Thyroid gland (tissue), 4 donors: ENCODE results near the gene FGR.

Experiments used
- CTCF ChIP-seq, 6 experiments: fragments of 200-600 bp in 3 of 6; fragments of 450-650 bp in 3 of 6; sonication (generic) in 3 of 6; IDR thresholded peaks; one replicate each; pipeline ENCODE4 v1.5.1; 2016 to 2019; ENCODE audit warnings: antibody characterized with exemption in 6 of 6, mild to moderate bottlenecking in 2 of 6, inconsistent platforms in 1 of 6, moderate library complexity in 1 of 6
- POLR2A ChIP-seq, 2 donors: fragments of 450-650 bp; IDR thresholded peaks; one replicate each; pipeline ENCODE4 v1.6.1; 2017; ENCODE audit warnings: antibody characterized with exemption in 2 of 2, mild to moderate bottlenecking in 2 of 2, moderate library complexity in 1 of 2

GRCh38 chr1:27593678-27594563 lies 41.1 kb downstream of the FGR start:
- TF ChIP-seq CTCF (IDR thresholded peaks at IDR 0.05) (no peak), POLR2A (IDR thresholded peaks at IDR 0.05) (no peak)
